ENCODE measurements around the gene UMAD1. TPM values are rescaled to one million over a fixed set of nuclear protein-coding genes. Genes with fewer than 3 reads are reported as not detected.
"Not testable (repeated sequence)": the region's sequence is repeated elsewhere in the genome, so short reads cannot be mapped to it uniquely, and the experiment has no call there.

UMAD1 gene
- total RNA-seq, 1 donor, result 13.8 TPM

DNA sequence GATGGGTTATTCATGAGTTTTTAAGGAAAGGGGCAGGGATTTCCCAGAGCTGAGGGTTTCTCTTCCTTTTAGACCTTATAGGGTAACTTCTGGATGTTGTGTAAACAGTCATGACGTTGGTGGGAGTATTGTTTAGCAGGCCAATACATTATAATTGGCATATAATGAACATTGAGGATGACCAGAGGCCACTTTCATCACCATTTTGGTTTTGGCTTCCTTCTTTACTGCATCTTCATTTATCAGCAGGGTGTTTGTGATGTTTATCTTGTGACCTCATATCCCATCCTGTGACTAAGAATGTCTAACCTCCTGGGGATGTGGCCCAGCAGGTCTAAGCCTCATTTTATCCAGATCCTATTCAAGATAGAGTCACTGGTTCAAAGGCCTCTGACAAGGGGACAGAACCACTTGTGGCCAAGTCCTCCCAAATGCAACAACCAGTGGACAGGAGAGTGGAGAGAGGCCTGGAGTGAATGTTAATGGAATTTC lies 155.1 kb downstream of the UMAD1 start:
- no peak overlapping the region for H3K4me3 ChIP-seq (ENCODE audit: low read depth, low read length)
- peak; percentile 89 for DNase-seq (ENCODE audit: low read depth)
- TF ChIP-seq, protein P1, sequence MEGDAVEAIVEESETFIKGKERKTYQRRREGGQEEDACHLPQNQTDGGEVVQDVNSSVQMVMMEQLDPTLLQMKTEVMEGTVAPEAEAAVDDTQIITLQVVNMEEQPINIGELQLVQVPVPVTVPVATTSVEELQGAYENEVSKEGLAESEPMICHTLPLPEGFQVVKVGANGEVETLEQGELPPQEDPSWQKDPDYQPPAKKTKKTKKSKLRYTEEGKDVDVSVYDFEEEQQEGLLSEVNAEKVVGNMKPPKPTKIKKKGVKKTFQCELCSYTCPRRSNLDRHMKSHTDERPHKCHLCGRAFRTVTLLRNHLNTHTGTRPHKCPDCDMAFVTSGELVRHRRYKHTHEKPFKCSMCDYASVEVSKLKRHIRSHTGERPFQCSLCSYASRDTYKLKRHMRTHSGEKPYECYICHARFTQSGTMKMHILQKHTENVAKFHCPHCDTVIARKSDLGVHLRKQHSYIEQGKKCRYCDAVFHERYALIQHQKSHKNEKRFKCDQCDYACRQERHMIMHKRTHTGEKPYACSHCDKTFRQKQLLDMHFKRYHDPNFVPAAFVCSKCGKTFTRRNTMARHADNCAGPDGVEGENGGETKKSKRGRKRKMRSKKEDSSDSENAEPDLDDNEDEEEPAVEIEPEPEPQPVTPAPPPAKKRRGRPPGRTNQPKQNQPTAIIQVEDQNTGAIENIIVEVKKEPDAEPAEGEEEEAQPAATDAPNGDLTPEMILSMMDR (IDR thresholded peaks at IDR 0.05; ENCODE audit: insufficient read depth, low read depth, low read length), result no peak

- TF ChIP-seq, protein P1 (IDR thresholded peaks at IDR 0.05; ENCODE audit: insufficient read depth, low read depth, low read length), result no peak
- DNase-seq (ENCODE audit: low read depth), result no peak
- H3K4me3 ChIP-seq (ENCODE audit: low read depth, low read length), result no peak overlapping the region
These were observed 158.0 kb downstream of the UMAD1 start for GRCh38 chr7:7798510-7798909.

DNA sequence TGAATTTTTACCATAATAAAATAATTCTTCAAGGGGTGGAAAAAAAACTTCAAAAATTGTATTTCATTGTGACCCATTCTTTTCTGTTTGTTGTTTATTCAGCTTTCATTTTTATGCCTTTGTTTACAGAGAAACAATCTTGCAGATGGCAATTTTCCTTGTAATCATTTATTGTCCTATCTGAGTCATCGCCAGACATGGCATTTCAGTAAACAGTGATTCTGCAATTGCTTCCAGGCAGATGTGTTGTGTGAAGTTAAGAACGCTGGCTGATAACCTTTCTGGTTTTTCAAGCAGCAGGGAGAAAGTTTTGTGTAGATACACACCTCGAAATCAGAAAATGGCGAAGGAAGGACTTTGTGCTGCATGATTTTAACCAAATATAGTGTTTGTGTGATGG lies 158.6 kb downstream of the UMAD1 start:
- peak; percentile 85 for DNase-seq (ENCODE audit: low read depth)
- TF ChIP-seq, protein P1 (IDR thresholded peaks at IDR 0.05; ENCODE audit: insufficient read depth, low read depth, low read length), result no peak
- H3K4me3 ChIP-seq (ENCODE audit: low read depth, low read length), result no peak overlapping the region

DNA sequence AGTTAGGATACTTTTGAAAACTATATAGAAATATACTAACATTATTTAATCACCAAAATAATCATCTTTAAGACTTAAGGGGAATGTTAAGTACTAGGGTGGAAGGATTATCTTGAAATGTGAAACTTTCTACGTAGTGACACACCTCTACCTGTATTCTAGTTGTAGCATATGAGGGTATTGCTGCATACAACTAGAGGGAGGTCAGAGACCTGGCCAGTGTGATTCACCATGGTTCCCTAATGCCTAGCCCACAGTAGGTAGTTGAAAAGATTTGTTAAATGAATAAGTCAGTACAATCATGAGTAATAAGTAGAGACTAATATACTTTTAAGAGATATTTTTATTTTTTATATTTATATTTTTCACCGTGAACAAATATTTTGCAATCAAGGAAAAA lies 162.0 kb downstream of the UMAD1 start:
- DNase-seq (ENCODE audit: low read depth), result no peak
- TF ChIP-seq, protein P1 (IDR thresholded peaks at IDR 0.05; ENCODE audit: insufficient read depth, low read depth, low read length), result no peak

GRCh38 chr7:7803715-7804178 lies 163.2 kb downstream of the UMAD1 start:
- H3K4me3 ChIP-seq (ENCODE audit: low read depth, low read length), result no peak overlapping the region
- TF ChIP-seq, protein P1 (IDR thresholded peaks at IDR 0.05; ENCODE audit: insufficient read depth, low read depth, low read length), result no peak
- no peak for DNase-seq (ENCODE audit: low read depth)

More for the DNA sequence above, 162.0 kb downstream of the UMAD1 start:
- no peak overlapping the region for H3K4me3 ChIP-seq (ENCODE audit: low read depth, low read length)

GRCh38 chr7:7804822-7805221 lies 164.3 kb downstream of the UMAD1 start:
- H3K4me3 ChIP-seq (ENCODE audit: low read depth, low read length); DNase-seq (ENCODE audit: low read depth): not testable (repeated sequence)

GRCh38 chr7:7805511-7806153 lies 165.1 kb downstream of the UMAD1 start:
- peak; percentile 52 for DNase-seq (ENCODE audit: low read depth)
- no peak overlapping the region for H3K4me3 ChIP-seq (ENCODE audit: low read depth, low read length)
- TF ChIP-seq, protein P1 (IDR thresholded peaks at IDR 0.05; ENCODE audit: insufficient read depth, low read depth, low read length), result no peak
